ENCODE data around the gene IL27RA.

GRCh38 chr19:14033946-14034345 lies 2.4 kb downstream of the IL27RA start:
- TF ChIP-seq, protein P1, sequence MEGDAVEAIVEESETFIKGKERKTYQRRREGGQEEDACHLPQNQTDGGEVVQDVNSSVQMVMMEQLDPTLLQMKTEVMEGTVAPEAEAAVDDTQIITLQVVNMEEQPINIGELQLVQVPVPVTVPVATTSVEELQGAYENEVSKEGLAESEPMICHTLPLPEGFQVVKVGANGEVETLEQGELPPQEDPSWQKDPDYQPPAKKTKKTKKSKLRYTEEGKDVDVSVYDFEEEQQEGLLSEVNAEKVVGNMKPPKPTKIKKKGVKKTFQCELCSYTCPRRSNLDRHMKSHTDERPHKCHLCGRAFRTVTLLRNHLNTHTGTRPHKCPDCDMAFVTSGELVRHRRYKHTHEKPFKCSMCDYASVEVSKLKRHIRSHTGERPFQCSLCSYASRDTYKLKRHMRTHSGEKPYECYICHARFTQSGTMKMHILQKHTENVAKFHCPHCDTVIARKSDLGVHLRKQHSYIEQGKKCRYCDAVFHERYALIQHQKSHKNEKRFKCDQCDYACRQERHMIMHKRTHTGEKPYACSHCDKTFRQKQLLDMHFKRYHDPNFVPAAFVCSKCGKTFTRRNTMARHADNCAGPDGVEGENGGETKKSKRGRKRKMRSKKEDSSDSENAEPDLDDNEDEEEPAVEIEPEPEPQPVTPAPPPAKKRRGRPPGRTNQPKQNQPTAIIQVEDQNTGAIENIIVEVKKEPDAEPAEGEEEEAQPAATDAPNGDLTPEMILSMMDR (IDR thresholded peaks at IDR 0.05), result no peak
- no peak for TF ChIP-seq POLR2AphosphoS5 (IDR thresholded peaks at IDR 0.05)

Data from prostate gland (tissue), 2 donors.